Kidney glomerular epithelial cell (primary cell): Measurements from ENCODE around the gene NYAP2.

Source experiments
- DNase-seq: peaks from one replicate; lab custom pipeline; 2025; lab: John Stamatoyannopoulos, UW

The NYAP2 gene

GRCh38 chr2:225630824-225631533, 231.5 kb downstream of the NYAP2 start:
- no peak for DNase-seq

GRCh38 chr2:225632351-225632750, 232.8 kb downstream of the NYAP2 start:
- DNase-seq = no peak

- no peak for DNase-seq
These were observed 237.0 kb downstream of the NYAP2 start for GRCh38 chr2:225636558-225636957.

GRCh38 chr2:225637259-225637658, 237.7 kb downstream of the NYAP2 start:
- DNase-seq = no peak

GRCh38 chr2:225640550-225640949, 241.0 kb downstream of the NYAP2 start:
- no peak for DNase-seq

GRCh38 chr2:225649274-225649673, 249.8 kb downstream of the NYAP2 start:
- DNase-seq = no peak

GRCh38 chr2:225650041-225650440, 250.5 kb downstream of the NYAP2 start:
- DNase-seq = no peak

GRCh38 chr2:225660262-225661131, 261.0 kb downstream of the NYAP2 start:
- DNase-seq = peak; percentile 43

- DNase-seq = no peak
These were observed 262.6 kb downstream of the NYAP2 start for GRCh38 chr2:225662101-225662500.

- no peak for DNase-seq
These were observed 267.9 kb downstream of the NYAP2 start for GRCh38 chr2:225667445-225667844.

GRCh38 chr2:225668606-225669266, 269.2 kb downstream of the NYAP2 start:
- peak; percentile 57 for DNase-seq

- DNase-seq = peak; percentile 47
These were observed 270.8 kb downstream of the NYAP2 start for GRCh38 chr2:225670111-225670974.

GRCh38 chr2:225678792-225679191, 279.3 kb downstream of the NYAP2 start:
- DNase-seq = no peak

GRCh38 chr2:225683258-225683657, 283.7 kb downstream of the NYAP2 start:
- DNase-seq = no peak

- no peak for DNase-seq
These were observed 290.6 kb downstream of the NYAP2 start for GRCh38 chr2:225690153-225690552.

- DNase-seq = no peak
These were observed 292.2 kb downstream of the NYAP2 start for GRCh38 chr2:225691711-225692110.

GRCh38 chr2:225693259-225693658, 293.7 kb downstream of the NYAP2 start:
- DNase-seq = no peak

GRCh38 chr2:225694664-225695063, 295.2 kb downstream of the NYAP2 start:
- DNase-seq = no peak

GRCh38 chr2:225697936-225698335, 298.4 kb downstream of the NYAP2 start:
- DNase-seq = no peak
